ENCODE data around the gene ZNF592.

The ZNF592 gene

DNA sequence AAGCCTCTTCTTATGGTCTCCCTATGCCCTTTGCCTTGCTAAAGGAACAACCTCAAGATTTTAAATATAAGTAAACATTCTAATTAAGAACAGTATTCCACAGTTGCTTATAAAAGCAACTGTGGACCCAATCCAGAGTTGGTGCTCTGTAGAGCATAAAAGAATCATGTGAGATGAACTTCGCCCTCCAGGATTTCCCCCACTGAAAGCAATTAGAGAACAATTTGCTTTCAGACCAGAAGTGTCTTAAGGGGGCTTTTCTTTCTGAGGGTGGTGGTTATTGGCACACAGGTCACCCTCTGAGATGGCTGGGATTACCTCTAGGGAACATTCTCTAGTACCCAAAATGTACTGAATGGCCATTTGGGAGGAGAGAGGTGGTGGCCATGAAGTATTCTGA, 10.6 kb downstream of the ZNF592 start:
- no peaks in the 10 kb centered on the region for H3K36me3 ChIP-seq (ENCODE audit: control insufficient read depth in 2 of 2, insufficient read depth in 2 of 2, low read length in 2 of 2)
- H3K4me1 ChIP-seq (ENCODE audit: control insufficient read depth in 2 of 2, insufficient read depth in 2 of 2, low read length in 2 of 2), result peaks cover 33 to 35% of the 10 kb centered on the region in 2 donors
- peak overlapping the region in 1 of 2 donors; percentile 7 for H3K4me3 ChIP-seq (ENCODE audit: low read length in 2 of 2)
- H3K9me3 ChIP-seq (ENCODE audit: control insufficient read depth in 2 of 2, low read length in 2 of 2), result no peaks in the 10 kb centered on the region
- H3K27me3 ChIP-seq (ENCODE audit: control insufficient read depth in 2 of 2, insufficient read depth in 2 of 2, low read length in 2 of 2), result no peaks in the 10 kb centered on the region
- H3K27ac ChIP-seq (ENCODE audit: low read depth in 2 of 2, low read length in 2 of 2), result no peak overlapping the region
- H3K9ac ChIP-seq (ENCODE audit: low read depth in 1 of 2, low read length in 2 of 2), result no peak overlapping the region

DNA sequence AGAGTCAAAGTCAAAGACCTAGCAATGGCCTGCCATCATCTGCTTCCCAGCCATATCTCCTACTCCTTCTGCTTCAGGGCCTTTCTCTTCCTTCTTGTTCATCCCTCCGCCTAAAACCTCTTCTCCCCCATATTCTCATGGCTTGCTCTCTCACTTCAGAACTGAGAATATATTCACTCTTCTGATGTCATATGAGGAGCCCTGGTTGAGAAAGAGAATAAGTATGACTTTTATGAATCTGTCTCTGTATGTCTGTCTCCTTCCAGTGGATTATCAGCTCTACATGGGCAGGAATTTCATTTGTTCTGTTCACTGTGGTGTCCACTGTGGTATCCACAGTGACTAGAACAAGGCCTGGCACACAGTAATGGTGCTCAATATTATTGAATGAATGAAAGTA, 11.8 kb downstream of the ZNF592 start:
- Histone ChIP-seq H3K27ac (ENCODE audit: low read depth in 2 of 2, low read length in 2 of 2) (no peak overlapping the region), H3K4me1 (ENCODE audit: control insufficient read depth in 2 of 2, insufficient read depth in 2 of 2, low read length in 2 of 2) (peaks cover 28 to 33% of the 10 kb centered on the region in 2 donors), H3K27me3 (ENCODE audit: control insufficient read depth in 2 of 2, insufficient read depth in 2 of 2, low read length in 2 of 2) (no peaks in the 10 kb centered on the region), H3K9ac (ENCODE audit: low read depth in 1 of 2, low read length in 2 of 2) (no peak overlapping the region), H3K4me3 (ENCODE audit: low read length in 2 of 2) (no peak overlapping the region), H3K9me3 (ENCODE audit: control insufficient read depth in 2 of 2, low read length in 2 of 2) (no peaks in the 10 kb centered on the region), H3K36me3 (ENCODE audit: control insufficient read depth in 2 of 2, insufficient read depth in 2 of 2, low read length in 2 of 2) (no peaks in the 10 kb centered on the region)

DNA sequence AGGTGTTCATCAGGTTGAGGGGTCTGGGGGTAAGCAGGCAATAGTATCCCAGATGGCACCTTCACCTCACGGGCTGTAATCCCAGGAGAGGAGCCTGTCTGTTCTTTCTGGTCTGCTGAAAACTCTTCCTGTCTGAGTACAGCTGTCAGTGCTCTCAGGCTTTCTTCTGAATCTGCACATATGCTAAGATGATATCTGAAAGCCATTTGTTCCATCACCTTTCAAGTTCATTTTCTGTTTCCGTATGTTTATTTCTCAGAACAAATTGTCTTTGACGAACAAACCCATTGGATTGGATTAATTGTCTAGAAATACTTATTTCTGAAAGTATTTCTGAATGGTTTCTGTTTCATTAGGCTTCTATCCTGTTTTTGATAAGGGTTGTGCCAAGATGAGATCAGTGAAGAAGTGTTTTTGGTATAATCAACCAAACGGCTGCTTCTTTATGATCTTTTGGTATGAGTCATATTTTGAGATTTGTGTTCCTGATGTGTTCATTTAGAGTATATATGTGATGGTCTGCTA, 13.3 kb downstream of the ZNF592 start:
- Histone ChIP-seq H3K27ac (ENCODE audit: low read depth in 2 of 2, low read length in 2 of 2) (no peak overlapping the region), H3K27me3 (ENCODE audit: control insufficient read depth in 2 of 2, insufficient read depth in 2 of 2, low read length in 2 of 2) (no peaks in the 10 kb centered on the region), H3K4me3 (ENCODE audit: low read length in 2 of 2) (peak overlapping the region in 1 of 2 donors; percentile 22), H3K9me3 (ENCODE audit: control insufficient read depth in 2 of 2, low read length in 2 of 2) (no peaks in the 10 kb centered on the region), H3K4me1 (ENCODE audit: control insufficient read depth in 2 of 2, insufficient read depth in 2 of 2, low read length in 2 of 2) (peaks cover 19 to 26% of the 10 kb centered on the region in 2 donors), H3K9ac (ENCODE audit: low read depth in 1 of 2, low read length in 2 of 2) (no peak overlapping the region), H3K36me3 (ENCODE audit: control insufficient read depth in 2 of 2, insufficient read depth in 2 of 2, low read length in 2 of 2) (peaks cover 6 to 8% of the 10 kb centered on the region in 2 donors)

DNA sequence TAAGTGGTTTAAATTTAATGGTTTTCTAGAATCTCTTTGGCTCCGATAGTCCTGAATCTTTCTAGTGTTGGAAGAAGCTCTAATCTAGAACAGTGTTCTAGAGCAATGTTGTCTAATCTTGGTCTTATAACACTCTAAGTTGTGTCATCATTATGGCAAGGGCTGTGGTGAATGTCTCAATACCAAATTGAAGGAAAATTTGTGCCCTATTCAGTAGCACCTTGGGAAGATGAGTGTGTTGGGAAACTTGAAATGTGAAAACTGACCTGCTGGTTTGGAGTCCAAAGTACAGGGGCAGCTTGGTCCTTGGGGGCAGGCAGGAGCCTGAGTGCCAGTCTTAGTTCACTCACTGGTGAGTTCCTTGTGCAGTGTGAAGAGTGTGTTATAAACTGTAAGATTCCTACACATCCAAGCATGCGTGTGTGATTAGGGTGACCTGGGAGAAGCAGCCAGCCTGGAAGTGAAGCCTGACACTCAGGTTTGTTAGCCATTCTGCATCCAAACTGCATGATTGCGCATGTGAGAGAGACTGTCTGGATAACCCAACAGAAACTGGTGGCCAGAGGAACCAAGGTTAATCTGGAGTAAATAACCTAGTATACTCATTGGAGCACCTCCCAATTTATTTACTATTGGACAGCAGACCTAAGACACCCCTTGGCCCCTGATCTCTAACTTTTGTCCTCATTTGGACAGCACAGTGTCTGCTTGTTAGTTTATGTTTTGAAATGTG, 14.6 kb downstream of the ZNF592 start:
- Histone ChIP-seq H3K27me3 (ENCODE audit: control insufficient read depth in 2 of 2, insufficient read depth in 2 of 2, low read length in 2 of 2) (no peaks in the 10 kb centered on the region), H3K9ac (ENCODE audit: low read depth in 1 of 2, low read length in 2 of 2) (no peak overlapping the region), H3K36me3 (ENCODE audit: control insufficient read depth in 2 of 2, insufficient read depth in 2 of 2, low read length in 2 of 2) (peaks cover 8 to 11% of the 10 kb centered on the region in 2 donors), H3K4me3 (ENCODE audit: low read length in 2 of 2) (no peak overlapping the region), H3K27ac (ENCODE audit: low read depth in 2 of 2, low read length in 2 of 2) (no peak overlapping the region), H3K4me1 (ENCODE audit: control insufficient read depth in 2 of 2, insufficient read depth in 2 of 2, low read length in 2 of 2) (peaks cover 19 to 26% of the 10 kb centered on the region in 2 donors), H3K9me3 (ENCODE audit: control insufficient read depth in 2 of 2, low read length in 2 of 2) (no peaks in the 10 kb centered on the region)

DNA sequence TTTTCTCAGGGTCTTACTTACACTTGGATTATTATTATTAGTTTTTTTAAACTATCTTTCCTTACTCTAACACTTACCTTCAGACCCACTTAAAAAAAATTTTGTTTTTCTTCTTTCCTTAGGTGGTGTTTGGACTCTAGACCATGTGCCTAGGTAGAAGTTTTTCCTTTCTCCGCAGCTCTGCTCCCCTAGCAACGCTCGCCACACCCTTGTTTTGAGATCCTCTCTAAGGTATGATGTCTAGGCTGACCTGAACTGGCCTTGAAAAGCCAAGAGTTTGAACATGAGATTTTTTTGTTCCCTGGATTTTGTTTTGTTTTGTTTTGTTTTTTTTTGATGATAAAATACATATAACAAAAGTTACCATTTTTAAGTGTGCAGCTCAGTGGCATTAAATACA, 16.2 kb downstream of the ZNF592 start:
- Histone ChIP-seq H3K4me3 (ENCODE audit: low read length in 2 of 2) (no peak overlapping the region), H3K36me3 (ENCODE audit: control insufficient read depth in 2 of 2, insufficient read depth in 2 of 2, low read length in 2 of 2) (peaks cover 16 to 21% of the 10 kb centered on the region in 2 donors), H3K9me3 (ENCODE audit: control insufficient read depth in 2 of 2, low read length in 2 of 2) (no peaks in the 10 kb centered on the region), H3K9ac (ENCODE audit: low read depth in 1 of 2, low read length in 2 of 2) (no peak overlapping the region), H3K27ac (ENCODE audit: low read depth in 2 of 2, low read length in 2 of 2) (no peak overlapping the region), H3K4me1 (ENCODE audit: control insufficient read depth in 2 of 2, insufficient read depth in 2 of 2, low read length in 2 of 2) (peaks cover 14 to 17% of the 10 kb centered on the region in 2 donors), H3K27me3 (ENCODE audit: control insufficient read depth in 2 of 2, insufficient read depth in 2 of 2, low read length in 2 of 2) (no peaks in the 10 kb centered on the region)

DNA sequence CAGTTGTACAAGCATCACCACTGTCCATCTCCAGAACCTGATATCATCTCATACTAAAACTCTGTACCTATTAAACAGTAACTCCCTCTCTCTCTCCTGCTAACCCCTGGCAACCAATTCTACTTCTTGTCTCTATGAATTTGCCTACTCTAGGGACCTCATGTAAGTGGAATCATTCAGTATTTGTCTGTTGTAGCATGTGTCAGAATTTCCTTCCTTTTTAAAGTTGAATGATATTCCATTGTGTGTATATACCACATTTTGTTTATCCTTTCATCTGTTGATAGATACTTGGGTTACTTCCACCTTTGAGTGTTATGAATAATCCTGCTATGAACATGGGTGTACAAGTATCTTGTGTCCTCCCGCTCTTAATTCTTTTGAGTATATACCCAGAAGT, 16.6 kb downstream of the ZNF592 start:
- Histone ChIP-seq H3K27ac (ENCODE audit: low read depth in 2 of 2, low read length in 2 of 2) (no peak overlapping the region), H3K4me1 (ENCODE audit: control insufficient read depth in 2 of 2, insufficient read depth in 2 of 2, low read length in 2 of 2) (peaks cover 14 to 17% of the 10 kb centered on the region in 2 donors), H3K4me3 (ENCODE audit: low read length in 2 of 2) (no peak overlapping the region), H3K9ac (ENCODE audit: low read depth in 1 of 2, low read length in 2 of 2) (no peak overlapping the region), H3K9me3 (ENCODE audit: control insufficient read depth in 2 of 2, low read length in 2 of 2) (no peaks in the 10 kb centered on the region), H3K36me3 (ENCODE audit: control insufficient read depth in 2 of 2, insufficient read depth in 2 of 2, low read length in 2 of 2) (peaks cover 16 to 22% of the 10 kb centered on the region in 2 donors), H3K27me3 (ENCODE audit: control insufficient read depth in 2 of 2, insufficient read depth in 2 of 2, low read length in 2 of 2) (no peaks in the 10 kb centered on the region)

DNA sequence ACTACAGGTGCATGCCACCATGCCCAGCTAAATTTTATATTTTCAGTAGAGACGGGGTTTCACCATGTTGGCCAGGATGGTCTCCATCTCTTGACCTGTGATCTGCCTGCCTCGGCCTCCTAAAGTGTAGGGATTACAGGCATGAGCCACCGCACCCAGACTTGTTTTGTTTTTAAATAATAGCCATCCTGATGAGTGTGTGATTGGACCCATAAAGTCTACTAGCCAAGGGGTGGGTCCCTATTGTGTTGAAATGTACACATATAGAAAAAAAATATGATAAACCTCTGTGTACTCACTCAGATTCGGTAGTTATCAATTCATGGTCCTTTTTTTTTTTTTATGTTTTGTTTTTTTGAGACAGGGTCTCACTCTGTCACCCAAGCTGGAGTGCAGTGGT, 17.3 kb downstream of the ZNF592 start:
- Histone ChIP-seq H3K9me3 (ENCODE audit: control insufficient read depth in 2 of 2, low read length in 2 of 2) (no peaks in the 10 kb centered on the region), H3K9ac (ENCODE audit: low read depth in 1 of 2, low read length in 2 of 2) (no peak overlapping the region), H3K4me1 (ENCODE audit: control insufficient read depth in 2 of 2, insufficient read depth in 2 of 2, low read length in 2 of 2) (peaks cover 10 to 17% of the 10 kb centered on the region in 2 donors), H3K27ac (ENCODE audit: low read depth in 2 of 2, low read length in 2 of 2) (no peak overlapping the region), H3K36me3 (ENCODE audit: control insufficient read depth in 2 of 2, insufficient read depth in 2 of 2, low read length in 2 of 2) (peaks cover 16 to 22% of the 10 kb centered on the region in 2 donors), H3K4me3 (ENCODE audit: low read length in 2 of 2) (no peak overlapping the region), H3K27me3 (ENCODE audit: control insufficient read depth in 2 of 2, insufficient read depth in 2 of 2, low read length in 2 of 2) (no peaks in the 10 kb centered on the region)

DNA sequence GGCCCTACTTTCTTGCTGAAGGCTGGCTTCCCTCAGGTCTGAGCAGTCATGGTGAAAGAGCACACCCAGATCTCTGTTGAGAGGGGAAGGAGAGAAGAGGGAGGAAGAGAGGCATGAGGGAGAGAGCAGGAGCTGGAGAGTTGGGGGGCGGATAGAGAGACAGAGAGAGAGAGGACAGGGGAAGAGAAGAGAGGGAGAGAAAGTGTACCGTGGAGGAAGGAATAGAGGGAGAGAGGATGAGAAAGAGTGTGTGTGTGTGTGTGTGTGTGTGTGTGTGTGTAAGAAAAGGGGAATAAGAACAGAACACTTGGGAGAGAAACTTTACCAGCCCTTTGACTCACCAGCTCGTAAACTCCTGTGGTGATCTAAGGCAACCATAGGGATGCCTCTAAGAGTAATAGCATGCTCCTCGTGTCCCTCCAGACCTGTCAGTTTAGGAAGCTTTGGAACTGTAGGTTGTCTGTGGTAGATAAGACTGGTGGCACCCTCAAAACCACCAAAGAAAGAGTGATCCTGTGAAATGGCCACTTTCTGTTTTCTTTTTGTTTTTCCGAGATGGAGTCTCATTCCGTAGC, 18.2 kb downstream of the ZNF592 start:
- H3K4me1 ChIP-seq (ENCODE audit: control insufficient read depth in 2 of 2, insufficient read depth in 2 of 2, low read length in 2 of 2), result peaks cover 8 to 11% of the 10 kb centered on the region in 2 donors
- H3K9me3 ChIP-seq (ENCODE audit: control insufficient read depth in 2 of 2, low read length in 2 of 2), result no peaks in the 10 kb centered on the region
- peaks cover 18 to 22% of the 10 kb centered on the region in 2 donors for H3K36me3 ChIP-seq (ENCODE audit: control insufficient read depth in 2 of 2, insufficient read depth in 2 of 2, low read length in 2 of 2)
- no peak overlapping the region for H3K9ac ChIP-seq (ENCODE audit: low read depth in 1 of 2, low read length in 2 of 2)
- no peak overlapping the region for H3K27ac ChIP-seq (ENCODE audit: low read depth in 2 of 2, low read length in 2 of 2)
- H3K27me3 ChIP-seq (ENCODE audit: control insufficient read depth in 2 of 2, insufficient read depth in 2 of 2, low read length in 2 of 2), result no peaks in the 10 kb centered on the region
- no peak overlapping the region for H3K4me3 ChIP-seq (ENCODE audit: low read length in 2 of 2)

DNA sequence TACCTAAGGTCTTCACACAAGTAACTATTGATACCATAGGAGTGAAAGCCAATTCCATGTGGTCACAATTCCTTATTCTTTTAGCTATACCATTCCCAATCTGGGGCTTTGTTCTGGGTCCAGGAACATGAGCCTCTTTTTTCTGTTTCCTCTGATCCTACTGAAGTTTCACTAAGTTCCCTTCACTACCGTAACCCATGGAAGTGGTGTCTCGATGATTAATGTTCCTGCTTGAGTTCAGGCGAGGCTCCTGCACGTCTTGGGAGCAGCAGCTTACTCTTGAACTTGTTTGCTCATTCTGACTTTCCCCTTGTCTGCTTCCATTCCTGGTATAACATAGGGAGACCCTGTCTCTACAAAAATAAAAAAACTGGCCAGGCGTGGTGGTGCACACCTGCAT, 23.6 kb downstream of the ZNF592 start:
- no peak overlapping the region for H3K27ac ChIP-seq (ENCODE audit: low read depth in 2 of 2, low read length in 2 of 2)

DNA sequence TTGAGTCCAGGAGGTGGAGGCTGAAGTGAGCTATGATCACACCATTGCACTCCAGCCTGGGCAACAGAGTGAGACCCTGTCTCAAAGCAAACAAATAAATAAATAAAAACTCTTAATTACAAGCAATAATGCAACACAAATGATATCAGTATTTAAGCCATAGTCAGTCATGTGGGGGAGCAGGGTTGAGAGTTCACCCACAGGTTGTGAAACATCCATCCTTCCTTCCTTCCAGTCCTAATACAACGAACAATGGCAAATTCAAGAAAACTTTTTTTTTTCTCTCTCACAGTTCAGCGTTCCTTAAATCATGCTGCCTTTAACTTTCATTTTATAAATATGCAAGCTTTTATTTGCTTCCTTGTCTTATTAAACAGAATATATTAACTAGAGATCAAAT, 24.1 kb downstream of the ZNF592 start:
- Histone ChIP-seq H3K27me3 (ENCODE audit: control insufficient read depth in 2 of 2, insufficient read depth in 2 of 2, low read length in 2 of 2) (no peaks in the 10 kb centered on the region), H3K9me3 (ENCODE audit: control insufficient read depth in 2 of 2, low read length in 2 of 2) (no peaks in the 10 kb centered on the region), H3K9ac (ENCODE audit: low read depth in 1 of 2, low read length in 2 of 2) (no peak overlapping the region), H3K27ac (ENCODE audit: low read depth in 2 of 2, low read length in 2 of 2) (no peak overlapping the region), H3K4me3 (ENCODE audit: low read length in 2 of 2) (no peak overlapping the region), H3K4me1 (ENCODE audit: control insufficient read depth in 2 of 2, insufficient read depth in 2 of 2, low read length in 2 of 2) (no peaks in the 10 kb centered on the region), H3K36me3 (ENCODE audit: control insufficient read depth in 2 of 2, insufficient read depth in 2 of 2, low read length in 2 of 2) (peaks cover 10 to 17% of the 10 kb centered on the region in 2 donors)

More for the DNA sequence above, 23.6 kb downstream of the ZNF592 start:
- Histone ChIP-seq H3K4me3 (ENCODE audit: low read length in 2 of 2) (no peak overlapping the region), H3K9me3 (ENCODE audit: control insufficient read depth in 2 of 2, low read length in 2 of 2) (no peaks in the 10 kb centered on the region), H3K4me1 (ENCODE audit: control insufficient read depth in 2 of 2, insufficient read depth in 2 of 2, low read length in 2 of 2) (no peaks in the 10 kb centered on the region), H3K27me3 (ENCODE audit: control insufficient read depth in 2 of 2, insufficient read depth in 2 of 2, low read length in 2 of 2) (no peaks in the 10 kb centered on the region), H3K36me3 (ENCODE audit: control insufficient read depth in 2 of 2, insufficient read depth in 2 of 2, low read length in 2 of 2) (peaks cover 10 to 17% of the 10 kb centered on the region in 2 donors), H3K9ac (ENCODE audit: low read depth in 1 of 2, low read length in 2 of 2) (no peak overlapping the region)
